MCF 10A (cell line): ENCODE data around the gene SLC16A4. TPM values are rescaled to one million over a fixed set of nuclear protein-coding genes. Genes with fewer than 3 reads are reported as not detected.

ENCODE experiments used
- BruUV-seq: library from RNA; stranded (reverse); fragments of 400-500 nt; replicated peaks from 2 replicates; lab custom pipeline; 2021; lab: Mats Ljungman, UMichigan
- CTCF ChIA-PET: fragments of 300-600 bp; sonication (Branson Sonifier 250); formaldehyde crosslinking; extraction: SDS; loops from one replicate; lab custom pipeline; 2021; ENCODE audit warnings: antibody characterized with exemption, inconsistent platforms; lab: Yijun Ruan, JAX
- POLR2A ChIA-PET: fragments of 300-600, 350-650 bp; sonication (Branson Sonifier 250); formaldehyde crosslinking; extraction: SDS; loops from one replicate; lab custom pipeline; 2020; ENCODE audit warnings: antibody characterized with exemption, inconsistent platforms; lab: Yijun Ruan, JAX
- DNase-seq: peaks from one replicate; pipeline ENCODE4 v3.0.0-alpha.2; 2018; ENCODE audit not compliant: unreplicated experiment
- H3K27ac Mint-ChIP-seq: one replicate; pipeline ENCODE4 v1.8.0; 2022; ENCODE audit warnings: mild to moderate bottlenecking, low read depth, mixed read lengths; ENCODE audit not compliant: unreplicated experiment
- H3K27me3 Mint-ChIP-seq: one replicate; pipeline ENCODE4 v1.8.0; 2022; ENCODE audit warnings: mixed read lengths; ENCODE audit not compliant: insufficient read depth, unreplicated experiment
- H3K36me3 Mint-ChIP-seq: one replicate; pipeline ENCODE4 v1.8.0; 2022; ENCODE audit warnings: mild to moderate bottlenecking, moderate library complexity, mixed read lengths; ENCODE audit not compliant: insufficient read depth, unreplicated experiment
- H3K4me1 Mint-ChIP-seq: one replicate; pipeline ENCODE4 v1.8.0; 2022; ENCODE audit warnings: mixed read lengths; ENCODE audit not compliant: insufficient read depth, unreplicated experiment
- H3K4me3 Mint-ChIP-seq: one replicate; pipeline ENCODE4 v1.8.0; 2022; ENCODE audit warnings: mild to moderate bottlenecking, moderate library complexity, mixed read lengths; ENCODE audit not compliant: unreplicated experiment
- H3K9me3 Mint-ChIP-seq: one replicate; pipeline ENCODE4 v1.8.0; 2022; ENCODE audit warnings: mixed read lengths; ENCODE audit not compliant: unreplicated experiment
- CTCF ChIP-seq: fragments of 200-600 bp; IDR thresholded peaks from one replicate; pipeline ENCODE4 v1.8.0; 2022; ENCODE audit warnings: antibody characterized with exemption, mild to moderate bottlenecking; ENCODE audit not compliant: unreplicated experiment
- intact Hi-C: fragments of 100-400 bp; cut with micrococcal nuclease; formaldehyde crosslinking; loops from 2 replicates; pipeline ENCODE4 v1.14.1; 2022
- total RNA-seq: library from RNA; stranded (reverse); gene quantifications from 2 replicates; pipeline ENCODE4 v1.2.3, GENCODE V29; 2022

Gene SLC16A4
- total RNA-seq, 1 experiment from 2014 or later, result 9.8 TPM

DNA sequence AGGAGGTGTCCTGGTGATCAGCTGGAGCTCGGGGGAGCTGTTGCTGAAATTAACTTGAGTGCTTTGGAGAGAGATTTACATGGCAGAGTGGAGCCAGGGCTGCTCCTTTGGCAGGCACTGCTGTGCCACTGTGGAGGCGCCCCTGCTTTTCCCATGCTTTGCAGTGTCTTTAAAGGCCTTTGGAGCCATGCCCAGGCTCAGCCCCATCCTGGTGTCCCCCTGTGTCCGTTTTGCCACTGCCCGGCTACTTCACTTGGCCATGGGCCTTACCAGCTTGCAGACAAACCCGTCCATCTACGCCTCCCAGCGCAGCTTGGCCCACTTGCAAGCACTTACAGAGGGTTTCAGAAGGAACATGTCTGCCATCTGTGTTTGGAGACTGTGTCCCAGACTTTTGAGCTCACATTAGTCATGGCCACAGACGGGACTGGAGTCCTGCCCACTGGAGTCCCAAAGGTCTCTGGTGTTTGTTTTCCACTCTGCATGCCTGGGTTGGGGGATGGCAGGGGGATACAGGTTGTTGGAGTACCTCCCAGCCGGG is 34.9 kb upstream of the SLC16A4 start:
- POLR2A ChIA-PET, result interaction anchor here (1.3 to 4.2 kb wide), 5 partner anchors 9 to 18 kb away, joined by 3 to 28 read pairs (median 6); partner anchors contain the start of gene LAMTOR5
- H3K4me3 Mint-ChIP-seq, result no peak overlapping the region
- intact Hi-C loops, result no loop called here
- peaks cover 12% of the 10 kb centered on the region for H3K27me3 Mint-ChIP-seq
- H3K27ac Mint-ChIP-seq, result peak overlapping the region; percentile 49
- no peak for TF ChIP-seq CTCF
- peaks cover 22% of the 10 kb centered on the region for H3K4me1 Mint-ChIP-seq
- H3K36me3 Mint-ChIP-seq, result peaks cover 6% of the 10 kb centered on the region
- DNase-seq, result no peak
- CTCF ChIA-PET, result interaction anchor here (0.6 to 2.0 kb wide), 10 partner anchors 9 to 218 kb away, joined by 3 to 13 read pairs (median 4); no protein-coding TSS in a partner anchor
- no TSS peak for BruUV-seq
- no peaks in the 10 kb centered on the region for H3K9me3 Mint-ChIP-seq

DNA sequence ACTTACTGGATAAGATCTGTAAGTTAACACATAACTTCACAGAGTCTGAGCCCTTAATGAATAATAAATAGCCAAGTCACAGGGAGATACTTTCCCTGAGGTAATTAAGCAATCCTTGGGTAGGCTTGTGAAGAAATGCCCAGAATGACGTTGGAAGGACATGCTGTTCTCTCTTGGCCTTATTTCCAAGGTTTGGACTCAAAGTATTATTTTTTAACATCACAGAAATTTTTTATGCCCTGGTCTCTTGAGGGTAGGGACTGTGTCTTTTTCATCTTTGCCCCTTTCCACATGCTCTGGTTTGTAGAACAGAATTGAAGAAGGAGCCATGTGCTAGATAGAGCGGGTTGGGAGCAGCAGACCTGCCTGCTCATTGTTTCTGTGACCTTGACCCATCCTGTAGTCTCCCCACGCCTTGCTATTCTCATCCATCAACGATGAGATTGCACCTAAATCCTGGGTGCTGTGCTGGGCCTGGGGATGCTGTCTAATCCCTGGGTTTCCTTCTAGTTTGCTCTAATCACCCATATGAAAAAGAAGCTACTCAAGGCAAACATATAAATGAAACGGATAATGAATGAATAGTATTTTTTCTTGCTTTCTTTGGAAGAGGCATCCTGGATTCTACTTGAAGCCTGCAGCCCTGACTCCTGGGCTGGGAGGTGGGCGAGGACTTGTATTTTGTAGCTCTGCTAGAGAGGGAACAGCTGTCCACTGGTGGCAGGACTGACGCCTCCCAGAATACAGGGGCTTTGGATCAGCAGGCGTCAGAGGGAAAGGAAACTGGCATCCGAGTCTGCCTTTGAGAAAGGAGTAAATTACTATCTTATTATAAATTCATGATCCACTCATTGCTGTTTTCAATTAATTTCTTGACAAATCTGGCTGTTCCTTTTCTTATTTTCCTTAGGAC is 34.1 kb upstream of the SLC16A4 start:
- BruUV-seq, result no TSS peak
- DNase-seq, result peak; percentile 35
- Mint-ChIP-seq H3K27me3 (peaks cover 4% of the 10 kb centered on the region), H3K27ac (peak overlapping the region; percentile 49), H3K4me3 (no peak overlapping the region), H3K9me3 (no peaks in the 10 kb centered on the region), H3K4me1 (peaks cover 22% of the 10 kb centered on the region), H3K36me3 (peaks cover 6% of the 10 kb centered on the region)
- CTCF ChIA-PET, result interaction anchor here (0.6 to 2.0 kb wide), 9 partner anchors 10 to 217 kb away, joined by 3 to 13 read pairs (median 3); no protein-coding TSS in a partner anchor
- intact Hi-C loops, result no loop called here
- no peak for TF ChIP-seq CTCF
- POLR2A ChIA-PET, result interaction anchor here (0.7 to 4.2 kb wide), 7 partner anchors 9 to 84 kb away, joined by 3 to 28 read pairs (median 6); partner anchors contain the start of gene LAMTOR5

GRCh38 chr1:110420874-110421793 is 30.3 kb upstream of the SLC16A4 start:
- Mint-ChIP-seq H3K27ac (peak overlapping the region; percentile 63), H3K4me1 (peaks cover 22% of the 10 kb centered on the region), H3K27me3 (no peaks in the 10 kb centered on the region), H3K9me3 (no peaks in the 10 kb centered on the region), H3K36me3 (peaks cover 6% of the 10 kb centered on the region), H3K4me3 (no peak overlapping the region)
- ChIA-PET POLR2A (interaction anchor here (0.7 to 2.1 kb wide), 5 partner anchors 9 to 82 kb away, joined by 3 to 7 read pairs (median 4); partner anchors contain the start of gene RBM15), CTCF (interaction anchor here (0.6 to 16.5 kb wide), 7 partner anchors 8 to 219 kb away, joined by 3 to 808 read pairs (median 4); partner anchors contain the start of gene PROK1)
- no peak for TF ChIP-seq CTCF
- peak; percentile 27 for DNase-seq
- no TSS peak for BruUV-seq
- intact Hi-C loops, result no loop called here
